ENCODE data around the gene DNAAF1.

GRCh38 chr16:84220851-84221250, 75.7 kb downstream of the DNAAF1 start:
- TF ChIP-seq CTCF (conservative IDR thresholded peaks at IDR 0.05; ENCODE audit: low read length): no peak
- no peak for TF ChIP-seq EZH2phosphoT487 (IDR thresholded peaks at IDR 0.05; ENCODE audit: borderline replicate concordance)

Measured in Loucy (cell line).